MCF 10A (cell line): ENCODE data around the gene ERP44. TPM values are rescaled to one million over a fixed set of nuclear protein-coding genes. Genes with fewer than 3 reads are reported as not detected.

Source experiments
- BruUV-seq: library from RNA; stranded (reverse); fragments of 400-500 nt; replicated peaks from 2 replicates; lab custom pipeline; 2021; lab: Mats Ljungman, UMichigan
- CTCF ChIA-PET: fragments of 300-600 bp; sonication (Branson Sonifier 250); formaldehyde crosslinking; extraction: SDS; loops from one replicate; lab custom pipeline; 2021; ENCODE audit warnings: antibody characterized with exemption, inconsistent platforms; lab: Yijun Ruan, JAX
- POLR2A ChIA-PET: fragments of 300-600, 350-650 bp; sonication (Branson Sonifier 250); formaldehyde crosslinking; extraction: SDS; loops from one replicate; lab custom pipeline; 2020; ENCODE audit warnings: antibody characterized with exemption, inconsistent platforms; lab: Yijun Ruan, JAX
- DNase-seq: peaks from one replicate; pipeline ENCODE4 v3.0.0-alpha.2; 2018; ENCODE audit not compliant: unreplicated experiment
- H3K27ac Mint-ChIP-seq: one replicate; pipeline ENCODE4 v1.8.0; 2022; ENCODE audit warnings: mild to moderate bottlenecking, low read depth, mixed read lengths; ENCODE audit not compliant: unreplicated experiment
- H3K27me3 Mint-ChIP-seq: one replicate; pipeline ENCODE4 v1.8.0; 2022; ENCODE audit warnings: mixed read lengths; ENCODE audit not compliant: insufficient read depth, unreplicated experiment
- H3K36me3 Mint-ChIP-seq: one replicate; pipeline ENCODE4 v1.8.0; 2022; ENCODE audit warnings: mild to moderate bottlenecking, moderate library complexity, mixed read lengths; ENCODE audit not compliant: insufficient read depth, unreplicated experiment
- H3K4me1 Mint-ChIP-seq: one replicate; pipeline ENCODE4 v1.8.0; 2022; ENCODE audit warnings: mixed read lengths; ENCODE audit not compliant: insufficient read depth, unreplicated experiment
- H3K4me3 Mint-ChIP-seq: one replicate; pipeline ENCODE4 v1.8.0; 2022; ENCODE audit warnings: mild to moderate bottlenecking, moderate library complexity, mixed read lengths; ENCODE audit not compliant: unreplicated experiment
- H3K9me3 Mint-ChIP-seq: one replicate; pipeline ENCODE4 v1.8.0; 2022; ENCODE audit warnings: mixed read lengths; ENCODE audit not compliant: unreplicated experiment
- intact Hi-C: fragments of 100-400 bp; cut with micrococcal nuclease; formaldehyde crosslinking; loops from 2 replicates; pipeline ENCODE4 v1.14.1; 2022
- total RNA-seq: library from RNA; stranded (reverse); gene quantifications from 2 replicates; pipeline ENCODE4 v1.2.3, GENCODE V29; 2022
- TF ChIP-seq, protein P1 (sequence below): fragments of 200-600 bp; IDR thresholded peaks from one replicate; pipeline ENCODE4 v1.8.0; 2022; ENCODE audit warnings: antibody characterized with exemption, mild to moderate bottlenecking; ENCODE audit not compliant: unreplicated experiment

The ERP44 gene
- total RNA-seq, 1 experiment from 2014 or later = 26.3 TPM

DNA sequence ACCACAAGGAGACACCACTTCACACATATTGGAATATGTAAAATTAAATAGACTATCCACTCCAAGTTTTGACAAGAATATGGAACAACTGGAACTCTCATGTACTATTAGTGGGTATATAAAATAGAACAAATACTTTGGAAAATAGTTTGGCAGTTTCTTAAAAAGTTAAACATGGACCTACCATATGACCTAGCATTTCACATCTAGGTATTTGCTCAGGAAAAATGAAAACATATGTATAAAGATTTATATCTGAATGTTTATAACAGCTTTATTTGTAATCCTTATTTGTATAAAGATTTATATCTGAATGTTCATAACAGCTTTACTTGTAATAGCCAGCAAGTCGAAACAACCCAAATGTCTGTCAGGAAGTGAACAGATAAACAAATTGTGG lies 49.2 kb downstream of the ERP44 start:
- TF ChIP-seq, protein P1, sequence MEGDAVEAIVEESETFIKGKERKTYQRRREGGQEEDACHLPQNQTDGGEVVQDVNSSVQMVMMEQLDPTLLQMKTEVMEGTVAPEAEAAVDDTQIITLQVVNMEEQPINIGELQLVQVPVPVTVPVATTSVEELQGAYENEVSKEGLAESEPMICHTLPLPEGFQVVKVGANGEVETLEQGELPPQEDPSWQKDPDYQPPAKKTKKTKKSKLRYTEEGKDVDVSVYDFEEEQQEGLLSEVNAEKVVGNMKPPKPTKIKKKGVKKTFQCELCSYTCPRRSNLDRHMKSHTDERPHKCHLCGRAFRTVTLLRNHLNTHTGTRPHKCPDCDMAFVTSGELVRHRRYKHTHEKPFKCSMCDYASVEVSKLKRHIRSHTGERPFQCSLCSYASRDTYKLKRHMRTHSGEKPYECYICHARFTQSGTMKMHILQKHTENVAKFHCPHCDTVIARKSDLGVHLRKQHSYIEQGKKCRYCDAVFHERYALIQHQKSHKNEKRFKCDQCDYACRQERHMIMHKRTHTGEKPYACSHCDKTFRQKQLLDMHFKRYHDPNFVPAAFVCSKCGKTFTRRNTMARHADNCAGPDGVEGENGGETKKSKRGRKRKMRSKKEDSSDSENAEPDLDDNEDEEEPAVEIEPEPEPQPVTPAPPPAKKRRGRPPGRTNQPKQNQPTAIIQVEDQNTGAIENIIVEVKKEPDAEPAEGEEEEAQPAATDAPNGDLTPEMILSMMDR = no peak
- DNase-seq = no peak
- Mint-ChIP-seq H3K27me3 (no peaks in the 10 kb centered on the region), H3K9me3 (no peaks in the 10 kb centered on the region), H3K36me3 (peaks cover 5% of the 10 kb centered on the region), H3K27ac (no peak overlapping the region), H3K4me3 (no peak overlapping the region), H3K4me1 (no peaks in the 10 kb centered on the region)
- intact Hi-C loops = no loop called here
- BruUV-seq = no TSS peak
- POLR2A ChIA-PET = interaction anchor here (0.6 kb wide), 1 partner anchor 22 kb away, joined by 3 read pairs; no protein-coding TSS in a partner anchor
- CTCF ChIA-PET = no interaction called here

DNA sequence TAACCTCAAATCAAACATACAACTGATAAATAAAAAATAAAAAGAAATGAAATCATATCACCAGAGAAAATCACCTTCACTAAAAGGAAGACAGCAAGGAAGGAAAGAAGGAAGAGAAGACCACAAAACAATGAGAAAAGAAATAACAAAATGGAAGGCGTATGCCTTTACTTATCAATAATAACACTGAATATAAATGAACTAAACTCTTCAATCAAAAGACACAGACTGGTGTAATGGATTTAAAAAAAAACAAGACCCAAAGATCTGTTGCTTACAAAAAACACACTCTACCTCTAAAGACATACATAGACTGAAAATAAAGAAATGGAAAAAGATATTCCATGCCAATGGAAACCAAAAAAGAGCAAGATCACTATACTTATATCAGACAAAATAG lies 60.3 kb downstream of the ERP44 start:
- ChIA-PET CTCF (interaction anchor here (1.0 to 1.6 kb wide), 2 partner anchors 11 to 562 kb away, joined by 3 to 4 read pairs; no protein-coding TSS in a partner anchor), POLR2A (no interaction called here)
- no TSS peak for BruUV-seq
- Mint-ChIP-seq H3K27ac (no peak overlapping the region), H3K36me3 (peaks cover 29% of the 10 kb centered on the region), H3K9me3 (peaks cover 15% of the 10 kb centered on the region), H3K27me3 (no peaks in the 10 kb centered on the region), H3K4me3 (no peak overlapping the region), H3K4me1 (no peaks in the 10 kb centered on the region)
- intact Hi-C loops = no loop called here
- TF ChIP-seq, protein P1 = no peak
- no peak for DNase-seq

DNA sequence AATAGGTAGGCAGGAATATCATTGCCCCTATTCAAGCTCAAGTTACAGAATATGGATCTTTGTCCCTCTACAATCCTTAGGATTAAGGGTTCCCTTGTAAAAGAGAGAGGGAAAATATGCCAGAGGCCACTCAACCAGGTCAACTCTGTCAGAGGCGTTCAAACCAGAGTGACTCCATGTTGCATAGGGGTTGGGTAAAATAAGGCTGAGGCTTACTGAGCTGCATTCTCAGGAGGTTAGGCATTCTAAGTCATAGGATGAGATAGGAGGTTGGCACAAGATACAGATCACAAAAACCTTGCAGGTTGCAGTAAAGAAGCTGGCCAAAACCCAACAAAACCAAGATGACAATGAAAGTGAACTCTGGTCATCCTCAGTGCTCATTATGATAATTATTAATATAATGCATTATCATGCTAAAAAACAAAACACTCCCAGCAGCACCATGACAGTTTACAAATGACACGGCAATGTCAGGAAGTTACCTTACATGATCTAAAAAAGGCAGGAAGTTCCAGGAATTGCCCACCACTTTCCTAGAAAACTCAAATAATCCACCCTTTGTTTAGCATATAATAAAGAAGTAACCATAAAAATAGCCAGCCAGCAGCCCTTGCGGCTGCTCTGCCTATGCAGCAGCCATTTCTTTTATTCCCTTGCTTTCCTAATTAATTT lies 64.8 kb downstream of the ERP44 start:
- no peak for DNase-seq
- intact Hi-C loops = no loop called here
- Mint-ChIP-seq H3K4me1 (no peaks in the 10 kb centered on the region), H3K36me3 (peaks cover 40% of the 10 kb centered on the region), H3K27ac (no peak overlapping the region), H3K27me3 (no peaks in the 10 kb centered on the region), H3K4me3 (no peak overlapping the region), H3K9me3 (peaks cover 15% of the 10 kb centered on the region)
- TF ChIP-seq, protein P1 = no peak
- CTCF ChIA-PET = no interaction called here
- BruUV-seq = no TSS peak
- POLR2A ChIA-PET = no interaction called here

GRCh38 chr9:100030548-100030947 lies 68.3 kb downstream of the ERP44 start:
- BruUV-seq = no TSS peak
- ChIA-PET POLR2A (no interaction called here), CTCF (interaction anchor here (1.1 to 2.1 kb wide), 3 partner anchors 14 to 192 kb away, joined by 4 to 5 read pairs (median 4); no protein-coding TSS in a partner anchor)
- peaks cover 26% of the 10 kb centered on the region for H3K36me3 Mint-ChIP-seq
- TF ChIP-seq, protein P1 = no peak
- H3K4me1 Mint-ChIP-seq = no peaks in the 10 kb centered on the region
- no peak overlapping the region for H3K27ac Mint-ChIP-seq
- H3K4me3 Mint-ChIP-seq = no peak overlapping the region
- no peaks in the 10 kb centered on the region for H3K27me3 Mint-ChIP-seq
- intact Hi-C loops = no loop called here
- no peaks in the 10 kb centered on the region for H3K9me3 Mint-ChIP-seq
- no peak for DNase-seq
